A549 (cell line): ENCODE results near the gene KAT6B. TPM values are rescaled to one million over a fixed set of nuclear protein-coding genes. Genes with fewer than 3 reads are reported as not detected.

Experiments used
- ATAC-seq, 2 experiments: fragments of 200-7000 bp in 1 of 2; fragments of >200 bp in 1 of 2; cut with Nextera tagmentation in 1 of 2; cut with Tn5 transposase in 1 of 2; 3 replicates each; pipeline versions ENCODE4 v1.8.0 to v1.9.1; 2018 to 2020; ENCODE audit warnings: mild to moderate bottlenecking in 1 of 2, moderate library complexity in 1 of 2
- CTCF ChIA-PET: fragments of 300-600 bp; sonication (Branson Sonifier 250); formaldehyde crosslinking; extraction: SDS; loops from one replicate; lab custom pipeline; 2021; ENCODE audit warnings: antibody characterized with exemption, inconsistent platforms; lab: Yijun Ruan, JAX
- POLR2A ChIA-PET: fragments of 350-600 bp; formaldehyde crosslinking; extraction: SDS; loops from one replicate; lab custom pipeline; 2021; ENCODE audit warnings: antibody characterized with exemption, inconsistent platforms; lab: Yijun Ruan, JAX
- DNase-seq, 2 experiments: peaks; one replicate each; pipeline versions ENCODE4 v3.0.0 to v3.0.0-alpha.2; 2011 to 2016; ENCODE audit warnings: low read depth in 1 of 2, low spot score in 1 of 2
- FAIRE-seq: peaks from 2 replicates; lab custom pipeline; 2011; peaks lifted over from hg19 to GRCh38; lab: Jason Lieb, UNC
- H3K27ac ChIP-seq, 2 experiments: fragments of >200 bp; sonication (Bioruptor Twin); formaldehyde crosslinking; 3 replicates each; pipeline ENCODE4 v1.5.1; 2016 to 2017
- H3K4me1 ChIP-seq: fragments of >200 bp; sonication (Bioruptor Twin); formaldehyde crosslinking; 3 replicates; pipeline ENCODE4 v1.6.1; 2016
- H3K4me2 ChIP-seq: fragments of >200 bp; sonication (Bioruptor Twin); formaldehyde crosslinking; 3 replicates; pipeline ENCODE4 v1.6.1; 2016
- H3K4me3 ChIP-seq: fragments of >200 bp; sonication (Bioruptor Twin); formaldehyde crosslinking; 3 replicates; pipeline ENCODE4 v1.5.1; 2016
- H3K9me3 ChIP-seq: fragments of >200 bp; sonication (Bioruptor Twin); formaldehyde crosslinking; 3 replicates; pipeline ENCODE4 v1.6.1; 2016
- BCL3 ChIP-seq: fragments of >200 bp; sonication (Bioruptor Twin); formaldehyde crosslinking; IDR thresholded peaks from 3 replicates; pipeline ENCODE4 v1.6.1; 2016
- EHF ChIP-seq: fragments of 250-450 bp; sonication (Bioruptor Pico); IDR thresholded peaks from 2 replicates; pipeline ENCODE4 v1.5.0; 2020; ENCODE audit warnings: mild to moderate bottlenecking
- EHMT2 ChIP-seq: fragments of 200-600 bp; sonication (generic); IDR thresholded peaks from 2 replicates; pipeline ENCODE4 v1.6.1; 2016; ENCODE audit warnings: antibody characterized with exemption, low read depth, mild to moderate bottlenecking, moderate library complexity
- EP300 ChIP-seq, 2 experiments: fragments of >200 bp; sonication (Bioruptor Twin); formaldehyde crosslinking; IDR thresholded peaks; 2 replicates in 1 of 2; 3 replicates in 1 of 2; pipeline ENCODE4 v1.6.1; 2016 to 2017
- FOSB ChIP-seq: fragments of 250-450 bp; sonication (Bioruptor Pico); IDR thresholded peaks from 2 replicates; pipeline ENCODE4 v1.5.0; 2020; ENCODE audit warnings: mild to moderate bottlenecking, moderate library complexity
- FOXS1 ChIP-seq: fragments of 250-450 bp; sonication (Bioruptor Pico); IDR thresholded peaks from 2 replicates; pipeline ENCODE4 v1.5.0; 2020; ENCODE audit warnings: mild to moderate bottlenecking, moderate library complexity
- GATA3 ChIP-seq: IDR thresholded peaks from 2 replicates; pipeline ENCODE4 v1.6.1; 2012; ENCODE audit warnings: borderline replicate concordance
- HES2 ChIP-seq: fragments of >200 bp; sonication (Bioruptor Twin); formaldehyde crosslinking; IDR thresholded peaks from 2 replicates; pipeline ENCODE4 v1.6.1; 2016
- HEYL ChIP-seq: fragments of 250-450 bp; sonication (Bioruptor Pico); IDR thresholded peaks from 2 replicates; pipeline ENCODE4 v1.8.0; 2021; ENCODE audit warnings: mild to moderate bottlenecking, moderate library complexity
- HOXA7 ChIP-seq: fragments of 250-450 bp; sonication (Bioruptor Pico); IDR thresholded peaks from 2 replicates; pipeline ENCODE4 v1.5.0; 2020; ENCODE audit warnings: mild to moderate bottlenecking, moderate library complexity
- HOXB5 ChIP-seq: fragments of 250-450 bp; sonication (Bioruptor Pico); IDR thresholded peaks from 2 replicates; pipeline ENCODE4 v1.5.0; 2020; ENCODE audit warnings: mild to moderate bottlenecking, moderate library complexity
- JUNB ChIP-seq: fragments of >200 bp; sonication (Bioruptor Twin); formaldehyde crosslinking; IDR thresholded peaks from 2 replicates; pipeline ENCODE4 v1.6.1; 2016
- KDM5A ChIP-seq: fragments of 200-600 bp; sonication (generic); IDR thresholded peaks from 2 replicates; pipeline ENCODE4 v1.6.1; 2016; ENCODE audit warnings: antibody characterized with exemption, mild to moderate bottlenecking
- NPAS2 ChIP-seq: fragments of 250-450 bp; sonication (Bioruptor Pico); IDR thresholded peaks from 2 replicates; pipeline ENCODE4 v1.8.0; 2022; ENCODE audit warnings: mild to moderate bottlenecking, moderate library complexity, borderline replicate concordance
- RARB ChIP-seq: fragments of 250-450 bp; sonication (Bioruptor Pico); IDR thresholded peaks from 2 replicates; pipeline ENCODE4 v1.8.0; 2021; ENCODE audit warnings: mild to moderate bottlenecking, moderate library complexity
- RCOR1 ChIP-seq: fragments of 150-350 bp; IDR thresholded peaks from 2 replicates; pipeline ENCODE4 v1.6.1; 2014; ENCODE audit warnings: antibody characterized with exemption, low read length, low read depth
- REST ChIP-seq: fragments of 200-600 bp; sonication (generic); IDR thresholded peaks from 2 replicates; pipeline ENCODE4 v1.6.1; 2016; ENCODE audit warnings: antibody characterized with exemption, mild to moderate bottlenecking, moderate library complexity
- SMC3 ChIP-seq: fragments of >200 bp; sonication (Bioruptor Twin); formaldehyde crosslinking; IDR thresholded peaks from 3 replicates; pipeline ENCODE4 v1.6.1; 2018; ENCODE audit warnings: inconsistent platforms
- SREBF2 ChIP-seq: fragments of 450-650 bp; IDR thresholded peaks from 2 replicates; pipeline ENCODE4 v1.6.1; 2014; ENCODE audit warnings: mild to moderate bottlenecking, moderate library complexity
- TP53 ChIP-seq: fragments of 250-450 bp; sonication (Bioruptor Pico); IDR thresholded peaks from 2 replicates; pipeline ENCODE4 v1.5.0; 2021; ENCODE audit warnings: mild to moderate bottlenecking, moderate library complexity
- ZFP36 ChIP-seq: fragments of 450-650 bp; IDR thresholded peaks from 2 replicates; pipeline ENCODE4 v1.6.1; 2014; ENCODE audit warnings: borderline replicate concordance; ENCODE audit not compliant: partially characterized antibody
- ZNF302 ChIP-seq: fragments of 250-450 bp; sonication (Bioruptor Pico); IDR thresholded peaks from 2 replicates; pipeline ENCODE4 v1.9.0; 2021; ENCODE audit warnings: inconsistent platforms, mild to moderate bottlenecking, moderate library complexity
- ZSCAN20 ChIP-seq: fragments of 250-450 bp; sonication (Bioruptor Pico); IDR thresholded peaks from 2 replicates; pipeline ENCODE4 v1.8.0; 2022; ENCODE audit warnings: mild to moderate bottlenecking, moderate library complexity
- WGBS: methylation state at CpG from one replicate; pipeline ENCODE4 v1.1.6; 2017; ENCODE audit errors: missing lambda C conversion rate; 5-methylcytosine and 5-hydroxymethylcytosine counted together
- polyA plus RNA-seq, 4 experiments: library from polyadenylated mRNA; depleted of rRNA in 3 of 4; stranded (reverse); fragments of >200 nt; fragmentation: RNase III in 1 of 4; extraction: RNeasy Plus Mini Kit Qiagen cat#74134 plus additional on column Dnase treatment in 1 of 4; gene quantifications; 2 replicates in 3 of 4; 3 replicates in 1 of 4; pipeline ENCODE4 v1.2.3, GENCODE V29; 2011 to 2017
- TF ChIP-seq, protein P1 (sequence below): fragments of 150-350 bp; IDR thresholded peaks from 2 replicates; pipeline ENCODE4 v1.6.1; 2014; ENCODE audit warnings: low read depth, mild to moderate bottlenecking, low read length

The KAT6B gene
- polyA plus RNA-seq, 2 of the 4 experiments (the other 2 are of a cell fraction): 5.6 to 5.7 TPM

GRCh38 chr10:75007646-75008045, 181.2 kb downstream of the KAT6B start:
- FAIRE-seq (no peak), DNase-seq (no peak), ATAC-seq (no peak)
- ChIA-PET CTCF (no interaction called here), POLR2A (no interaction called here)
- Histone ChIP-seq H3K27ac (no peak overlapping the region), H3K9me3 (no peaks in the 10 kb centered on the region), H3K4me3 (no peak overlapping the region), H3K4me2 (no peak overlapping the region), H3K4me1 (no peaks in the 10 kb centered on the region)
- WGBS: 90% methylated on average over 2 of the region's 2 CpGs
- no peak for TF ChIP-seq EP300 (IDR thresholded peaks at IDR 0.05)
- TF ChIP-seq HEYL (CRISPR knock-in tag): no peak
- no peak for TF ChIP-seq FOSB
- no peak for TF ChIP-seq FOXS1 (CRISPR knock-in tag)
- TF ChIP-seq REST: no peak
- no peak for TF ChIP-seq ZFP36
- TF ChIP-seq SMC3: no peak
- TF ChIP-seq, protein P1, sequence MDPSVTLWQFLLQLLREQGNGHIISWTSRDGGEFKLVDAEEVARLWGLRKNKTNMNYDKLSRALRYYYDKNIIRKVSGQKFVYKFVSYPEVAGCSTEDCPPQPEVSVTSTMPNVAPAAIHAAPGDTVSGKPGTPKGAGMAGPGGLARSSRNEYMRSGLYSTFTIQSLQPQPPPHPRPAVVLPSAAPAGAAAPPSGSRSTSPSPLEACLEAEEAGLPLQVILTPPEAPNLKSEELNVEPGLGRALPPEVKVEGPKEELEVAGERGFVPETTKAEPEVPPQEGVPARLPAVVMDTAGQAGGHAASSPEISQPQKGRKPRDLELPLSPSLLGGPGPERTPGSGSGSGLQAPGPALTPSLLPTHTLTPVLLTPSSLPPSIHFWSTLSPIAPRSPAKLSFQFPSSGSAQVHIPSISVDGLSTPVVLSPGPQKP: no peak

- CTCF ChIA-PET: no interaction called here
- H3K4me3 ChIP-seq: no peak overlapping the region
- FAIRE-seq: no peak
- DNase-seq: no peak
- POLR2A ChIA-PET: no interaction called here
- H3K4me1 ChIP-seq: no peaks in the 10 kb centered on the region
- 90% methylated on average over 1 of the region's 1 CpG for WGBS
- H3K4me2 ChIP-seq: no peak overlapping the region
- H3K27ac ChIP-seq: no peak overlapping the region
- TF ChIP-seq HOXB5 (no peak), HEYL (CRISPR knock-in tag) (no peak), KDM5A (no peak), ZSCAN20 (CRISPR knock-in tag) (no peak), NPAS2 (no peak), HES2 (no peak), RARB (CRISPR knock-in tag) (no peak), SMC3 (no peak), RCOR1 (no peak), EHF (CRISPR knock-in tag) (no peak), ZFP36 (no peak), FOSB (no peak), HOXA7 (CRISPR knock-in tag) (no peak), SREBF2 (no peak)
- TF ChIP-seq, protein P1: no peak
- no peak for ATAC-seq
- H3K9me3 ChIP-seq: no peaks in the 10 kb centered on the region
These were observed 182.6 kb downstream of the KAT6B start for GRCh38 chr10:75008952-75009351.

GRCh38 chr10:75009426-75009825, 183.0 kb downstream of the KAT6B start:
- no peak for ATAC-seq
- no peak for TF ChIP-seq JUNB
- no peak for TF ChIP-seq ZNF302 (CRISPR knock-in tag)
- TF ChIP-seq TP53 (CRISPR knock-in tag): no peak
- no peak for TF ChIP-seq NPAS2
- no peak for TF ChIP-seq SREBF2
- TF ChIP-seq ZFP36: no peak
- TF ChIP-seq EP300 (IDR thresholded peaks at IDR 0.05): no peak
- no peak for TF ChIP-seq EHMT2
- TF ChIP-seq BCL3: no peak
- TF ChIP-seq GATA3: no peak
- no peak for FAIRE-seq
- CTCF ChIA-PET: no interaction called here
- POLR2A ChIA-PET: no interaction called here
- no peak overlapping the region for H3K4me3 ChIP-seq
- WGBS: 96% methylated on average over 5 of the region's 5 CpGs
- no peak overlapping the region for H3K4me2 ChIP-seq
- H3K27ac ChIP-seq: no peak overlapping the region
- H3K4me1 ChIP-seq: no peaks in the 10 kb centered on the region
- no peak for DNase-seq
- H3K9me3 ChIP-seq: no peaks in the 10 kb centered on the region
